Stomach (tissue), 9 donors: ENCODE results near the gene RNF130. TPM values are rescaled to one million over a fixed set of nuclear protein-coding genes. Genes with fewer than 3 reads are reported as not detected.

Experiments
- DNase-seq, 2 donors: peaks; one replicate each; pipeline versions ENCODE4 v3.0.0 to v3.0.0-alpha.2; 2013 to 2019
- H3K27ac ChIP-seq, 5 donors: fragments of 200-600 bp in 4 of 5; sonication (generic) in 4 of 5; one replicate each; pipeline ENCODE4 v1.5.1; 2013 to 2019; ENCODE audit warnings: mild to moderate bottlenecking in 1 of 5, moderate library complexity in 1 of 5
- H3K27me3 ChIP-seq, 3 donors: fragments of 200-600 bp; sonication (generic); one replicate each; pipeline ENCODE4 v1.5.1; 2017 to 2019; ENCODE audit warnings: mixed run types in 1 of 3
- H3K36me3 ChIP-seq, 4 donors: fragments of 200-600 bp; sonication (generic); 1 replicate in 3 of 4; 2 replicates in 1 of 4; pipeline ENCODE4 v1.5.1; 2016 to 2019
- H3K4me1 ChIP-seq, 4 donors: fragments of 200-600 bp; sonication (generic); one replicate each; pipeline ENCODE4 v1.5.1; 2016 to 2019
- H3K4me3 ChIP-seq, 4 donors: fragments of 200-600 bp; sonication (generic) in 3 of 4; one replicate each; pipeline ENCODE4 v1.5.1; 2016 to 2019; ENCODE audit warnings: mild to moderate bottlenecking in 1 of 4
- H3K9me3 ChIP-seq, 4 donors: fragments of 200-600 bp; sonication (generic); one replicate each; pipeline ENCODE4 v1.5.1; 2016 to 2019
- CTCF ChIP-seq, 7 experiments: fragments of 450-650 bp in 4 of 7; fragments of 200-600 bp in 3 of 7; sonication (generic) in 3 of 7; IDR thresholded peaks; one replicate each; pipeline ENCODE4 v1.5.1; 2016 to 2019; ENCODE audit warnings: antibody characterized with exemption in 7 of 7, control low read depth in 2 of 7, mild to moderate bottlenecking in 1 of 7
- EP300 ChIP-seq: sonication (generic); formaldehyde crosslinking; IDR thresholded peaks from one replicate; pipeline ENCODE4 v1.6.1; 2017; ENCODE audit warnings: antibody characterized with exemption
- POLR2A ChIP-seq, 4 donors: fragments of 450-650 bp; IDR thresholded peaks; one replicate each; pipeline ENCODE4 v1.6.1; 2016; ENCODE audit warnings: antibody characterized with exemption in 4 of 4, control low read depth in 2 of 4, mild to moderate bottlenecking in 1 of 4, moderate library complexity in 1 of 4
- POLR2AphosphoS5 ChIP-seq, 3 donors: sonication (generic); formaldehyde crosslinking; IDR thresholded peaks; one replicate each; pipeline ENCODE4 v1.6.1; 2016; ENCODE audit warnings: antibody characterized with exemption in 3 of 3
- WGBS, 5 donors: extraction: QIAGEN DNeasy Blood & Tissue Kit in 3 of 5; methylation state at CpG; one replicate each; pipeline versions ENCODE4 v1.1.5 to v1.1.7; 2013 to 2018; 5-methylcytosine and 5-hydroxymethylcytosine counted together
- intact Hi-C: fragments of 100-400 bp; cut with DNase I; formaldehyde crosslinking; loops from one replicate; pipeline ENCODE4 v1.15.1; 2023; ENCODE audit warnings: low total_unique reads
- polyA plus RNA-seq, 3 donors: library from polyadenylated mRNA; stranded (reverse); fragments of 200-250 nt; gene quantifications; one replicate each; pipeline ENCODE4 v1.2.3, GENCODE V29; 2013
- total RNA-seq, 5 donors: library from RNA; depleted of rRNA; stranded (reverse); fragments of >200 nt; gene quantifications; one replicate each; pipeline versions ENCODE4 v1.1.0 to v1.2.3, GENCODE V29; 2014 to 2016
- donor health status: healthy with polysubstance abuse.
- donor health status: Bipolar disorder and iron deficiency.
- donor health status: healthy.

The RNF130 gene
- total and polyA plus RNA-seq, 8 donors, result 27.0 to 87.8 (median 56.1) TPM

DNA sequence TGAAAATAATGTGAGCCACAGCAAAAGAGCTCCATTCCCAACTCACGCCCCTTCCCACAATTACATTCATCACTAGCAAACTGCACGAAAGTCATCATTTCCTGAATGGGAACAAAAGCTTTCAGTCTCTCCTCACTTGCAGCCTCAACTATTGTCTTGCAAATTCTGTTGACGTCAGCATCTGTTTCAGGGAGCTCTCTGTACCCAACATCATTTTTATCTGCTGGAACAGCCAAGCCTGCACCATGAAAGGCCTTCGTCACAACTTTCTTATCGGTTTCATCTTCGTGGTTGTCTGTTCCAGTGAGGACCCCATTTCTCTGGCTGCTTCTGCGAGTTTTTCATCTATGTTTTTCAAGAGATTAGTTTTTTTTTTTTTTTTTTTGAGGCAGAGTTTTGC, 14.3 kb upstream of the RNF130 start:
- Histone ChIP-seq H3K27me3 (peaks cover 0 to 3% (median 0%) of the 10 kb centered on the region in 3 donors), H3K4me3 (no peak overlapping the region), H3K36me3 (no peaks in the 10 kb centered on the region), H3K9me3 (no peaks in the 10 kb centered on the region), H3K27ac (no peak overlapping the region), H3K4me1 (peaks cover 3 to 27% (median 23%) of the 10 kb centered on the region in 4 donors)
- no peak for TF ChIP-seq CTCF (IDR thresholded peaks at IDR 0.05)
- TF ChIP-seq POLR2AphosphoS5 (IDR thresholded peaks at IDR 0.05), result no peak
- no peak for TF ChIP-seq POLR2A (IDR thresholded peaks at IDR 0.05)
- no peak for TF ChIP-seq EP300
- 47 to 57% (median 52%) methylated on average over 7 of the region's 7 CpGs for WGBS, 5 donors
- intact Hi-C loops, result loop anchor here (10.0 kb wide), 1 partner anchor 171 kb away; no protein-coding TSS in a partner anchor
- no peak for DNase-seq

DNA sequence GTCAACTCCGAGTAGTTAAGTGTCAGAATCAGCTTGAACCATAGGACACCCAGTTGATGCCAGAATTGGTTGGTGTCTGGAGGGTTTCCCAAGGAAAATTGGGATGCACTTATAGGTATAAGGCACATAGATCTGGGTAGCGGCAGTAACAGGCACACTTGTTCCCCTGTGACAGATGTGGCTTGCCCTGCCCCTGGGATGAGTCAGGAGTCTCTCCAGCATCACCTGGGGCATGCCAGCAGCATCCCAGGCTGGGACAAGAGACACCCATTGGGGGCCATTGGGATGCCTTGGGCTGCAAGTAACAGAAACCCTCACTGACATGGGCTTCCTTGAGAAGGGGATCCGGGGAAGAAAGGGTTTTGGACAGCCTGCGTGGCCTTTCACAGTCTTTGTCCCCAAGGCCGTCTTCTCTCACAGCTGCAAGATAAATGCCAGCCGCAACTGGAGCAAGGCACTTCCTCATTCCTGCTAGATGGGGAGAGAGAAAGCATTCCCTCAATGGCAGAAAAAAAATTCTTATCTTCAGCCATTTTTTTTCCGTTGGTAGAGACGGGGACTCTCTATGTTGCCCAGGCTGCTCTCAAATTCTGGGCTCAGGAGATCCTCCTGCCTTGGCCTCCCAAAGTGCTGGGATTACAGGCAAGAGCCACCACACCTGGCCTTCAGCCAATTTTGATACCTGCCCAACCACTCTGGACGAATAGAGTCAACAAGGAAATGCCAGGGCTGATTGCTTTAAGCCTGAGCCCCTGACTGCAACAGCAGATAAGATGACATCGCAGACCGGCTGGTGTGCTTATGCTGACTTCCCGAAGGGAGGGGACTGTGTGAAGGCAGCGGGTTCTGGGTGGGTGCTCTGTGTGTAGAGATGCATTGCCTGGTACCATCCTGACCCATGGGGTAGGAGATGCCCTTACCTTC, 13.3 kb upstream of the RNF130 start:
- H3K4me3 ChIP-seq, result no peak overlapping the region
- H3K27me3 ChIP-seq, result peaks cover 0 to 8% (median 0%) of the 10 kb centered on the region in 3 donors
- intact Hi-C loops, result loop anchor here (10.0 kb wide), 1 partner anchor 170 kb away; no protein-coding TSS in a partner anchor
- no peaks in the 10 kb centered on the region for H3K36me3 ChIP-seq
- 27 to 43% (median 34%) methylated on average over 10 to 13 of the region's 13 CpGs for WGBS, 5 donors
- TF ChIP-seq CTCF (IDR thresholded peaks at IDR 0.05) (no peak), POLR2AphosphoS5 (IDR thresholded peaks at IDR 0.05) (peak in 2 of 3 donors; percentile 82 to 84)
- peaks cover 0 to 18% (median 14%) of the 10 kb centered on the region in 4 donors for H3K4me1 ChIP-seq
- DNase-seq, result peak; percentile 83 to 91
- H3K27ac ChIP-seq, result peak overlapping the region; percentile 12 to 55 (median 15)
- H3K9me3 ChIP-seq, result no peaks in the 10 kb centered on the region

GRCh38 chr5:180083529-180084060, 12.0 kb upstream of the RNF130 start:
- Histone ChIP-seq H3K4me1 (peaks cover 0 to 17% (median 13%) of the 10 kb centered on the region in 4 donors), H3K9me3 (no peaks in the 10 kb centered on the region), H3K27ac (peak overlapping the region in 1 of 5 donors; percentile 29), H3K36me3 (no peaks in the 10 kb centered on the region), H3K4me3 (no peak overlapping the region), H3K27me3 (peaks cover 0 to 15% (median 0%) of the 10 kb centered on the region in 3 donors)
- intact Hi-C loops, result loop anchor here (10.0 kb wide), 1 partner anchor 169 kb away; no protein-coding TSS in a partner anchor
- no peak for TF ChIP-seq CTCF (IDR thresholded peaks at IDR 0.05)
- no peak for TF ChIP-seq POLR2A (IDR thresholded peaks at IDR 0.05)
- WGBS, 5 donors, result 91 to 95% (median 92%) methylated on average over 10 of the region's 10 CpGs
- no peak for DNase-seq

GRCh38 chr5:180082633-180083420, 11.3 kb upstream of the RNF130 start:
- 74 to 81% (median 76%) methylated on average over 17 of the region's 17 CpGs for WGBS, 5 donors
- TF ChIP-seq CTCF (IDR thresholded peaks at IDR 0.05) (no peak), POLR2AphosphoS5 (IDR thresholded peaks at IDR 0.05) (no peak), POLR2A (IDR thresholded peaks at IDR 0.05) (no peak), EP300 (no peak)

More at GRCh38 chr5:180082633-180083420, 11.3 kb upstream of the RNF130 start:
- DNase-seq, result no peak
- no peak overlapping the region for H3K27ac ChIP-seq
- H3K4me3 ChIP-seq, result no peak overlapping the region
- peaks cover 0 to 15% (median 0%) of the 10 kb centered on the region in 3 donors for H3K27me3 ChIP-seq
- no peaks in the 10 kb centered on the region for H3K9me3 ChIP-seq
- H3K4me1 ChIP-seq, result peaks cover 0 to 17% (median 13%) of the 10 kb centered on the region in 4 donors
- no peaks in the 10 kb centered on the region for H3K36me3 ChIP-seq
- intact Hi-C loops, result loop anchor here (10.0 kb wide), 1 partner anchor 168 kb away; no protein-coding TSS in a partner anchor
